Adrenal gland (tissue), 12 donors: ENCODE data around the gene VTCN1. TPM values are rescaled to one million over a fixed set of nuclear protein-coding genes. Genes with fewer than 3 reads are reported as not detected.

Experiments
- DNase-seq, 7 donors: peaks; one replicate each; pipeline ENCODE4 v3.0.0-alpha.2; 2019 to 2020
- H3K27ac ChIP-seq, 5 donors: fragments of 200-600 bp; sonication (generic) in 4 of 5; 1 replicate in 3 of 5; 2 replicates in 2 of 5; pipeline versions ENCODE4 v1.5.1 to v1.8.0; 2016 to 2020; ENCODE audit warnings: mild to moderate bottlenecking in 1 of 5
- H3K27me3 ChIP-seq: fragments of 200-600 bp; 2 replicates; pipeline ENCODE4 v1.8.0; 2021
- H3K36me3 ChIP-seq, 2 donors: fragments of 200-600 bp; replicated peaks in 1 of 2; 1 replicate in 1 of 2; 2 replicates in 1 of 2; pipeline versions ENCODE4 v1.5.1 to v1.8.0; 2018 to 2022
- H3K4me1 ChIP-seq, 2 donors: fragments of 200-600 bp; replicated peaks in 1 of 2; 1 replicate in 1 of 2; 2 replicates in 1 of 2; pipeline versions ENCODE4 v1.5.1 to v1.8.0; 2018 to 2021
- H3K4me3 ChIP-seq, 4 donors: fragments of 200-600 bp; sonication (generic) in 3 of 4; one replicate each; pipeline ENCODE4 v1.5.1; 2016 to 2018
- H3K9me3 ChIP-seq, 3 donors: fragments of 200-600 bp; sonication (generic) in 1 of 3; replicated peaks in 1 of 3; 1 replicate in 2 of 3; 2 replicates in 1 of 3; pipeline versions ENCODE4 v1.5.1 to v1.8.0; 2016 to 2021
- CTCF ChIP-seq, 6 experiments: fragments of 450-650 bp in 4 of 6; fragments of 200-600 bp in 2 of 6; sonication (generic) in 1 of 6; IDR thresholded peaks; 1 replicate in 5 of 6; 2 replicates in 1 of 6; pipeline versions ENCODE4 v1.5.1 to v1.8.0; 2016 to 2021; ENCODE audit warnings: antibody characterized with exemption in 6 of 6, mild to moderate bottlenecking in 2 of 6, moderate library complexity in 1 of 6
- POLR2A ChIP-seq, 2 donors: fragments of 450-650 bp; IDR thresholded peaks; one replicate each; pipeline ENCODE4 v1.6.1; 2017; ENCODE audit warnings: antibody characterized with exemption in 2 of 2, mild to moderate bottlenecking in 2 of 2, moderate library complexity in 1 of 2
- WGBS, 4 donors: extraction: QIAGEN DNeasy Blood & Tissue Kit in 2 of 4; methylation state at CpG; one replicate each; pipeline versions ENCODE4 v1.1.5 to v1.1.7; 2013 to 2017; 5-methylcytosine and 5-hydroxymethylcytosine counted together
- intact Hi-C, 2 donors: fragments of 100-400 bp; cut with DNase I; formaldehyde crosslinking; loops; one replicate each; pipeline versions ENCODE4 v1.14.1 to v1.15.0; 2022 to 2023
- polyA plus RNA-seq, 3 donors: library from polyadenylated mRNA; stranded (reverse); fragments of 200-250 nt in 2 of 3; fragments of 350-450 nt in 1 of 3; fragmentation: Illumina TruSeq in 1 of 3; extraction: RNeasy Lipid Tissue Mini Kit (QIAGEN cat#74804) in 1 of 3; gene quantifications; one replicate each; pipeline ENCODE4 v1.2.3, GENCODE V29; 2013 to 2014
- total RNA-seq, 9 donors: library from RNA; depleted of rRNA in 4 of 9; stranded (reverse); fragments of >200 nt in 4 of 9; fragments of 120-200 nt in 1 of 9; fragmentation: NEBNext Ultra II Directional in 1 of 9; extraction: Animal tissue kit (Norgen Biotek cat#: 25700) in 1 of 9; gene quantifications; one replicate each; pipeline versions ENCODE4 v1.1.0 to v1.2.4, GENCODE V29; 2013 to 2023
- donor health status: healthy with polysubstance abuse.
- donor health status: Bipolar disorder and iron deficiency.
- donor health status: DM: yes; HTN: yes; CAD: no.
- donor health status: DM: no; HTN: no; CAD: no.
- donor health status: DM: no; HTN: no; CAD: no.
- donor health status: DM: yes; HTN: yes; CAD: no.

The VTCN1 gene
- total and polyA plus RNA-seq, 12 donors = 0.11 TPM; not detected in 11

GRCh38 chr1:117128323-117129079, 82.2 kb downstream of the VTCN1 start:
- DNase-seq = no peak
- Histone ChIP-seq H3K36me3 (no peaks in the 10 kb centered on the region), H3K4me3 (no peak overlapping the region), H3K9me3 (no peaks in the 10 kb centered on the region), H3K27me3 (no peaks in the 10 kb centered on the region), H3K27ac (no peak overlapping the region), H3K4me1 (no peaks in the 10 kb centered on the region)
- peak; percentile 32 to 63 (median 56) for TF ChIP-seq CTCF (IDR thresholded peaks at IDR 0.05)
- no peak for TF ChIP-seq POLR2A (IDR thresholded peaks at IDR 0.05)
- intact Hi-C loops = loop anchor here (5.0 to 10.0 kb wide), 2 partner anchors 61 to 156 kb away; no protein-coding TSS in a partner anchor
- WGBS, 4 donors = 17 to 22% (median 21%) methylated on average over 5 of the region's 5 CpGs

GRCh38 chr1:117127795-117128194, 82.9 kb downstream of the VTCN1 start:
- no peaks in the 10 kb centered on the region for H3K9me3 ChIP-seq
- no peaks in the 10 kb centered on the region for H3K36me3 ChIP-seq
- no peak for DNase-seq
- intact Hi-C loops = loop anchor here (5.0 to 10.0 kb wide), 2 partner anchors 60 to 157 kb away; no protein-coding TSS in a partner anchor
- H3K27ac ChIP-seq = no peak overlapping the region
- TF ChIP-seq CTCF (IDR thresholded peaks at IDR 0.05) (no peak), POLR2A (IDR thresholded peaks at IDR 0.05) (no peak)
- H3K4me1 ChIP-seq = no peaks in the 10 kb centered on the region
- no peak overlapping the region for H3K4me3 ChIP-seq
- no peaks in the 10 kb centered on the region for H3K27me3 ChIP-seq

GRCh38 chr1:117124661-117125060, 86.1 kb downstream of the VTCN1 start:
- H3K4me1 ChIP-seq = peaks cover 5 to 14% of the 10 kb centered on the region in 2 donors
- H3K9me3 ChIP-seq = no peaks in the 10 kb centered on the region
- no peak overlapping the region for H3K27ac ChIP-seq
- intact Hi-C loops = loop anchor here (5.0 to 10.0 kb wide), 2 partner anchors 57 to 160 kb away; no protein-coding TSS in a partner anchor
- no peak overlapping the region for H3K4me3 ChIP-seq
- DNase-seq = no peak
- no peaks in the 10 kb centered on the region for H3K27me3 ChIP-seq
- H3K36me3 ChIP-seq = no peaks in the 10 kb centered on the region
- WGBS, 4 donors = 67 to 89% (median 78%) methylated on average over 1 of the region's 1 CpG
- TF ChIP-seq CTCF (IDR thresholded peaks at IDR 0.05) = no peak
- no peak for TF ChIP-seq POLR2A (IDR thresholded peaks at IDR 0.05)

GRCh38 chr1:117123274-117123673, 87.5 kb downstream of the VTCN1 start:
- no peaks in the 10 kb centered on the region for H3K9me3 ChIP-seq
- H3K4me3 ChIP-seq = no peak overlapping the region
- H3K27me3 ChIP-seq = no peaks in the 10 kb centered on the region
- DNase-seq = no peak
- WGBS, 4 donors = 95 to 99% (median 97%) methylated on average over 2 of the region's 2 CpGs
- intact Hi-C loops = loop anchor here in 1 of 2 donors (10.0 kb wide), 1 partner anchor 162 kb away; no protein-coding TSS in a partner anchor
- peaks cover 5 to 14% of the 10 kb centered on the region in 2 donors for H3K4me1 ChIP-seq
- no peak for TF ChIP-seq POLR2A (IDR thresholded peaks at IDR 0.05)
- TF ChIP-seq CTCF (IDR thresholded peaks at IDR 0.05) = no peak
- H3K36me3 ChIP-seq = no peaks in the 10 kb centered on the region
- H3K27ac ChIP-seq = no peak overlapping the region
